ENCODE data around the gene SPOP.
A peak's percentile ranks its signal among the peaks of the same experiment; 100 is the strongest.
"Not testable (repeated sequence)": the region's sequence is repeated elsewhere in the genome, so short reads cannot be mapped to it uniquely, and the experiment has no call there.

SPOP gene

DNA sequence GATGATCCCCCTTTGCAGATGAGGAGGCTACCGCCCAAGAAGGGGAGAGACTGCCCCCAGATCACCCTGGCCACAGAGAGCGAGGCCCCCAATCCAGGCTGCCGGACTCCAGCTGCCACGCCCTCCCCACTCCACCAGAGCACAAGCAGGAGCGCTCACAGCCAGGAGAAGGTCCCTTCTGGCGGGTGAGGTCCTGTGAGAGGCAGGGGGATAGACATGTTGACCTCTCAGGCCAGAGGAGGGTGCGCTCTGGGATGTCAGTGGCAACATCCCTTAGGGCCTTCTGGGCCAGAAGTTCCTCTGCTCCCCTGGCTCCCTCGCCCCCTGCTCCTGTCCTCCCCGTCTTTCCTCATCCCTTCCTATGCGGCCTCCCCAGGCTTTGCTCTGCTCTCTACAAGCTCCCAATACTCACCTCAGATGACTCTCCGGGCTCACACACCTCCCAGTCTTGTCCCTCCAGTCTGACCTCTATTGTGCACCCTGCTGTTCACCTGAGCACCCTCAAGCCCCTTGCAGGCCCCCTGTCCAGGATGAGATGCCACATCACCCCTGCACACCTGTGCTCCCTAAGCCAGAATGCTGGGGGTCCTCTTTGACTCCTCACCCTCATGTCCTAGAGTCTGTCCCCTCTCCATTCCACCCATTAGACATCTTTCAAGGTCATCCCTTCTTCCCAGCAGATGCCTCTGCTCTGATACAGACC is 107.2 kb downstream of the SPOP start:
- DNase-seq, result no peak

DNA sequence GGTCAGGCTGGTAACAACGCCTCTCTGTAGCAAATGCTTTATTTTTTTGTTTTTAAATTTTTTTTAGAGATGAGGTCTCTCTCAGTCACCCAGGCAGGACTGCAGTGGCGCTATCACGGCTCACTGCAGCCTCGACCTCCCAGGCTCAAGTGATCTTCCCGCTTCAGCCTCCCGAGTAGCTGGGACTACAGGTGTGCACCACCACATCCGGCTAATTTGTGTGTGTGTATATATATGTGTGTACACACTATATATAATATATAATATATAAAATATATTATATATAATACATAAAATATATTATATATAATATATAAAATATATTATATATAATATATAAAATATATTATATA is 109.2 kb downstream of the SPOP start:
- not testable (repeated sequence) for DNase-seq

DNA sequence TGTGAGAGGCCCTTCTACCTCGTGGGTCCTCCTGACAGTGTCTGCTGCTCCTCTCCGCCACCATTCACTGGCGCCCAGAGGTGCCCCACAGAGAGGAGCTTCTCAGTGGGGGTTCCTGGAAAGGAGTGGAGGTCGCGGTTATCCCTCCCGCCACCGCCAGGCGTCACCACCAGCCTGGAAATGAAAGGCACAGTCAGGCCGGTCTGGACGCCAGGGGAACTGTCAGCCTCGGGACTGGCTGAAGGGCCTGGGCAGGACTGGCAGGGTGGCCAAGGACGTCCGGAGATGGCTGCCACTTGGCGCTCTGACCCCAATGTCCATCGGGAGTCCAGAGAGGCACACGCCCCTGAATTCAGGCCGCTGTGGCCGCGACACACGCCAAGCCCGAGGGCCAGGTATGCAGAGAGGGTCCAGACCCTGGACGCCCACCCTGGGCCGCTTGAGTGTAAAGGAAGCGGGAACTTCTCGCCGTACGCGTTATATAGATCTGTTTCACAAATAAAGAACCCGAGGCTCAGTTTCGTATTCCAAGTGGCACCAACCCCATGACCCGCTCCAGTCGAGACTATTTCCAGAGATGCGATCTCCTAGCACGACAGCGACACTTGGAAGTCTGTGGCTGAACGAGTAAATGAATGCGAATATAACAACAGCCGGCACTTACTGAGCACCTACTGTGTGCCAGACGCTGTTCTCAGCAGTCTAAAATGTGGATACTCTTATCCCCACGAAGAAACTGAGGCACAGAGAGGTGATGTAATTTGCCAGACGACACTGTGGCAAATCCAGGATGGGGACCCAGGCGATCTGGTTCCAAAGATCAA is 109.8 kb downstream of the SPOP start:
- DNase-seq, result peak; percentile 62

DNA sequence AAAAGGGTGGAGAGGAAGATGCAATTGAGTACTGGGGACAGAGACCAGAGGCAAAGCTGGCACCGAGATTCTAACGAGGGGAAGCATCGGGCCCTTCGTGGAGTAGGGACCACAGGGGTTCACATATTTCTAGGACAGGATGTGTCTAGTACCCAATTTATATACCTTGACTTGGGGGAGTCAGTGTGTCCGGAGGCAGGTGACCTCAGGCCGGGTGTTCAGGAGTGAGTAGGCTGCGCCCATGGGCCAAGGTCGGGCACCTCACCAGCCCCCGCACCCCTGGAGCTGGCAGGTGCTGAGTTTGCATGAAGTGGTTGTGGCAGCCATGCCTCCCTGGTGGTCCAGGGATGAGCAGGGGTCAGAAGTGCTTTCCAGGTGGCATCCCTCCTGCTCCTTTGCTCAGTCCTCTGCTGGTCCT is 110.8 kb downstream of the SPOP start:
- DNase-seq, result no peak

DNA sequence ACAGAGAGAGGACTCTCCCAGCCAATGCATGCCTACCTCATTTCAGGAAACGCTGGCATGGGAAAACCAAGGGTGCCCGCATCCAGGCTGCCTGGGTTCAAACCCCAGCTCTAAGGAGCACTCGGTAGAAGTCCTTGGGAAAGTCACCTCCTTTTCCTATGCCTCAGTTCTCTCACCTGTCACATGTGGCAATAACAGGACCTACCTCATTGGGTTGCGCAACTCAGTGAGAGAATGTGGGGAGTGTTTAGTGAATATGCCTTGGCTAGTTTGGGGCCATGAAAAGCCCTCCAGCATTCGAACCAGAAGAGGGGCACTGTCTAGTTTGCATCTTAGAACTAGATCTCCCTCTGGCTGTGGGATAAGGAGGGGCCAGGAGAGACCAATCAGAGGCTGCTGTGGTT is 111.2 kb downstream of the SPOP start:
- DNase-seq, result no peak

DNA sequence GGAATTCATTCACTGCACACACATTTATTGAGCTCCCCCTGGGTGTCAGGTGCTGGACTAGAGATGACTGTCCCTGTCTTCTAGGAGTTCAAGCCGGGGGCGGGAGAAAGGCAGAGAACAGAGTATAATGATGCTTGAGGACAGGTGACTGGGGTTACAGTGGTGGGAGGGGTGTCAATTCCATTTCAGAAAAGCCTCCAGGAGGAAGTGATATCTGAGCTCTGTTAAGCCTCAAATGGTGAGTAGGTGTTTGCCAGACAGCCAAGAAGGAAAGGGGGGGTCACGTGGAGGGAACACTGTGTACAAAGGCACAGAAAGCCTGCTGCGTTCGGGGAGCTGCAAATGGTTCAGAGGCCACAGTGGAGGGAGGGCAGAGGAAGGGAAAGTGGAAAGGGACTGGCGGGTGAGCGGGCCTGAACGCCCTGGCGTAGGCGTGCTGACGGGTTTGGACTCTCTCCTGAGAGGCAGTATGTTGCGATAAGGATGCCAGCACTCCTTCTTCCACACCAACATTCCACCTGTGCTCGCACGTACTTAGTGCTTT is 111.9 kb downstream of the SPOP start:
- no peak for DNase-seq

DNA sequence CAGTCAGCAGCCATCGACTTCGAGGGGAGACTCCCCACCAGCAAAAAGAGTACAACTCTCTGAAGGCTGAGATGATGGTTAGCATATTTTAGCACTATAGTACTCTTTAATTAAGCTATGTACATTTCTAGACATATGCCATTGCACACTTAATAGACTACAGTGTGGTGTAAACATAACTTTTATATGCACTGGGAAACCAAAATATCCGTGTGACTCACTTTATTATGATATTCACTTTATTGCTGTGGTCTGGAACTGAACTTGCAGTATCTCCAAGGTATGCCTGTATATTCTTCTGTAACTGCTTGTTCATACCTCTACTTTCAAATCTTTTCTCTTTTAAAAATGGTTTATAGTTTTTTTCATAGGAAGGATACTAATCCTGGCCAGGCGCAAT is 113.3 kb downstream of the SPOP start:
- no peak for DNase-seq

DNA sequence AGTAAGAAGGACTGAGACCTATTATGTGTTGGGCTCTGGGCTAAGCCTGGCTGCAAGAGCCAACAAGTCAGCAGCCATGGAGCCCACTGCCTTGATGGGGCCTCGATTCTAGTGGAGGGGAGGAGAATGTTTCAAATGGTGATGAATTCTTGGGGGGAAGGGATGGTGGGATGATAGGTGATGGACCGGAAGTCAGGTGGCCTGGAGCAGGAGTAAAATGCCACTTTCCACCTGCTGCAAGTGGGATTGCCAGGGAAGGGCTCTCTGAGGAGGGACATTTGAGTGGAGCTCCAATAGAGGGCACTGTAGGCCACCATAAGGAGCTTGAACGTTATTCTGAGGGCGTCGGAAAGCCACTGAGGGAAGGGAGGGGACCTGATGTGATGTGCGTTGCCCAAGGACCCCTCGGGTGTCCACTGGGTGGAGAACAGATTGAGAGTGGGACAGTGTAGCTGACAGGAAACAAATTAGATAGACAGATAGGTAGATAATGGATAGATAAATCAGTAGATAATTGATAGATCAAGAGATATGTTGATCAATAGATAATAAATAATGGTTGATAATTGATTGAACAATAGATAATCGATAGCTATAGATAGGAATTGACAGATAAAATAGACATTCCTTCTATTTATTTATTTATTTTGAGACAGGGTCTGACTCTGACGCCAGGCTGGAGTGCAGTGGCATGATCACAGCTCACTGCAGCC is 120.4 kb downstream of the SPOP start:
- peak; percentile 27 for DNase-seq

DNA sequence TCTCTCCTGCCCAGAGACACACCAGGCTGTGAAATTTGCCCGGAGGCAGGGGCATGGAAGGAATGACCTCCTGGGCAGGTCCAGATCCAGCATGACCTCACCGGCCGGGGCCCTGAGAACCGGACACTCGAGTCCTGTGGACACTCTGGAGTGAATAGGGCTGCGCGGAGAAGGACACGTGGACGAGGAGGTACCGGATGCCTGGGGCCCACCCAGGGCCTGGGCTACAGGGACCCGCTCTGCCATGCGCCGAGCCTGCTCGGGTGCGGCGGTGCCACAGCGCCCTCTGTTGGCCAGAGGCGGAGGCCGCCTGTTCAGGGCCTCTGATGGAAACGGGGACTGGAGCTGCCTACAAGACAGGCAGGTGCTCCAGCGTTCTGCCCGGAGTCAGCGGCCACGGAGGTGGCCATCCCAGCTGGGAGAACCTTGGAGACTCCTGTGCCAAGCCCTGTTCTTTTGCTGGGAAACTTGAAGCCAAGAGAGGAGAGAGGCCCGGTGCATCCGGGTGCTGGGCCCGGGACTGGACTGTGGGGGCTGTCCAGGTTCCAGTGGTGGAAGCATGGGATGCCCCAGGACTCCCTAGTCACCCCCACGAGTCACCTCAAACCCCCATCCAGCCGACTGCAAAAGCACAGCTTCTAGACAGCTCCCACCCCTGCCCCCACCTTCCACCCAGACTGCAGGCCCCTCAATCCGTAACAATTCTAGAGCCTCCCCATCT is 121.5 kb downstream of the SPOP start:
- DNase-seq, result peak; percentile 63

DNA sequence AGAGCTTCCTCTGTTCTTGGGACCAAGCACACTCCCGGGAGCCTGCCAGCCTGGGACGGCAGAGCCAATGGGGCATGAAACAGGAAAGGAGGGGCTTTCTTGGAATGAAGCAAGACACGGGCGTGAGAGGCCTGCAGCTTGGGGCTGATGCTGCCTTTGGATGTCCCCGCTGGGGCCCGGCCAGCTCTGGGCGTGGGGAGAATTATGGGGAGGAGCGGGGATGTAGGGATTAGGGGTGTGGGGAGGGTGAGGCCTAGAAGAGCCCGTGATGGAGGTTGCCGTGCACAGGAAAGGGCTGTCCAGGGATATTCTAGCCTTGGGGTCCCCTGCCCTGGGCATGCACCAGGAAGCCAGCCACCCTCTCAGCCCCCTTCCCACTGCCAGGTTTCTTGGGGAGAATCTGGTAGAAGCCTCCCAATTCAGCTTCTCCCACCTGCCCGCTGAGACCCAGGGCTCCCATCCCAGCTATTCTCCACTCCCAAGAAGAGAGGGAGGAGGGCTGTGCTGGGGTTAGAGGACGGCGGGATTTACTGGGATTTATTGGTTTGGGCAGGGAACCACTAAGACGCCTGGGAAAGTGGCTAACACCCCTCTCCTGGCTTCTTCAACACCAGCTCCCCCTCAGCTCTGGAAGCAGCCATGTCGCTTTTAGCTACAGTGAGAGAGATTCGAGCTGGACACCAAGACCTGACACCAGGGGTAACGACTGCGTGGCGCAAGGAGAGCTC is 122.2 kb downstream of the SPOP start:
- no peak for DNase-seq

DNA sequence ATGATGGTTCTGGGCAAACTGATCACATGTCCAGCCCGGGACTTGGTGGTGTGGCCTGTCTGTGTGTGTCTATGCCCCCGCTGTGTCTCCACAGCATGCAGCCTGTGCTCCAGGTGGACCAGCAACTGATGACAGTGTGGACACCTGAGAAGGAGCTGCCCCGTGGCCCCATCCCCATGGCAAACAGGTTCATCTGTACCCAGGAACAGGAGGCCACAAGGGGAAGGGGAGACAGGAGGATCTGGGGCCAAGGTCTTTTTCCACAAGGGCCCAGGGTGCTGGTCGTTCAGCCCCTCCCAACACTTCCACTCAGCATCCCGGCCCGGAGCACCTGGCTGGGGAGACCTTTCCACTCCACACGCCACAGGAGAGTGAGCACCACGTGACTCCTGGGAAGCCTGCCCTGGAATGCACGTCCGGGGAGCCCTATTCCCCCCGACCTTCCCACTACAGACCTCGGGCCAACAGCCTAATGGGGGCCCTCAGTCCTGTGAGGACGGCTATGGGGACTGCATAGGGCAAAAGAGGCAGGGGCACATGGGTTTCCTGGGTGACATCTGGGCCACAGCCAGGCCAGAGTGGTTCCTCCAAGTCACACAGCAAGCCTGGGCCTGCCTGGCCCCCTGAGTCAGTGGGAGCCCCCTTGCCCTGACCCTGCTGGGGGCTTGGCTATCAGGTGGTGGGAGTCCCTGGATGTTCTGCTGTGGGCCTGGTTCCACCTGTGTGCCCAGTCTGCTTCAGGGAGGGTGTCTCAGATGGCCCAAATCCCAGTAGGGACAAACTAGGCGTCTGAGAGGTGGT is 123.0 kb downstream of the SPOP start:
- DNase-seq, result no peak

DNA sequence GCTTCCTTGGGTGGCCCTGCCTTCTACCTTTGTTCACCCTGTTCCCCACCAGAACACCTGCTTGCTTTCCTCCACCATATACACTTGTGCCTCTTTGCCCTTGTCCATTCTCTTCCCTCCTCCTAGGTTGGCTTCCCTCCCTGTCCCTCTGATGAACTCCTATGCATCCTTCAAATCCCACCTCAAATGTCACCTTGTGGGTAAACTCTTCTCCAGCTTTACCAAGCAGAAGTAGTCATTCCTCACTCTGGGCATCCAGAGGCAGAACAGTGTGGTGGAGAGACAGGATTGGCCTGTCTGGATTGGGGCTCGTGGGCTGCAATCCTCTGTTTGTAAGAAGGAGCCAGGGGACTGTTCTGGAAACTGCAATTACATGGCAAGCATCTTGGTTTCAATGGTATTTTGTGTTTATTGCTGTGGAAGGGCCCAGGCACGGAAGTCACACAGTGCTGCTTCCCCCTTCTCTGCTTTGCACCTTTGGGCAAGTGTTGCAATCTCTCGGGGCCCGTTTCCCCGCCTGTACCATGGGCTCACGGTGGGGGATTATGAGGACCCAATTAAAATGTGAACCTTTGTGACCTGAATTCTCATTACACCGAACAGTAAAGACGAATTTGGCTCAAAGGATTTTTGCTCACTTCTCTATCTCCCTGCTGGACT is 124.1 kb downstream of the SPOP start:
- no peak for DNase-seq

DNA sequence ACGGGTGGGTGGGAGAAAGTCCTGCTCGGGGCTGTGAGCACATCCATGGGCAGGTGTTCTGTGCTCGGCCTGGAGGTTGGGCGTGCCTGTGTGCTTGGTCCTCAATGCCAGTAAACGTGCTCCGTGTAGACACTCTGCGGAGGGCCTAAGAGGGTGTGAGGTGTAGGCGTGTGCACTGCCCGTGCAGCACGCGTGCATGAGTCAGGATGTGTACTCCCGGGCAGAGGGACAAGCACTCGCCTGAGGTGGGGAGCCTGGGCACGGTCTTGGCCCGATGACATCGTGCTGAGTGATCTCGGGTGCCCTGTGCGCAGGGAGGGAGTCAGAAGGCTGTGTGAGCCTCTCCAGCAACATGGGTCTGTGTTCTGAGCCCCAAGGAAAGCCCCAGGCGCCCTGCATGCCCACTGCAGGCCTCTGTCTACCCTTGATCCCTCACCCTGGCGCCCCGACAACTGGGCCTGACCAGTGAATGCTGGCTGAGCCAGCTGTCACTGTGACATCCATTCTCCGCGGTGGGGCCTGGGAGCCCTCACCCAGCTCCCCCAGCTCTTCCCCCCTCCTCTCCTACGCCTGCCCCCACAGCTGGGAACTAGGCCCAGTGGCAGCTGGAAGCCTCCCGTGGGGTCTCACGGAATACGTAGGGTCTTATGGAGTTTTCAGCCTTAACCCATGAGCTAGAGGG is 125.7 kb downstream of the SPOP start:
- no peak for DNase-seq

DNA sequence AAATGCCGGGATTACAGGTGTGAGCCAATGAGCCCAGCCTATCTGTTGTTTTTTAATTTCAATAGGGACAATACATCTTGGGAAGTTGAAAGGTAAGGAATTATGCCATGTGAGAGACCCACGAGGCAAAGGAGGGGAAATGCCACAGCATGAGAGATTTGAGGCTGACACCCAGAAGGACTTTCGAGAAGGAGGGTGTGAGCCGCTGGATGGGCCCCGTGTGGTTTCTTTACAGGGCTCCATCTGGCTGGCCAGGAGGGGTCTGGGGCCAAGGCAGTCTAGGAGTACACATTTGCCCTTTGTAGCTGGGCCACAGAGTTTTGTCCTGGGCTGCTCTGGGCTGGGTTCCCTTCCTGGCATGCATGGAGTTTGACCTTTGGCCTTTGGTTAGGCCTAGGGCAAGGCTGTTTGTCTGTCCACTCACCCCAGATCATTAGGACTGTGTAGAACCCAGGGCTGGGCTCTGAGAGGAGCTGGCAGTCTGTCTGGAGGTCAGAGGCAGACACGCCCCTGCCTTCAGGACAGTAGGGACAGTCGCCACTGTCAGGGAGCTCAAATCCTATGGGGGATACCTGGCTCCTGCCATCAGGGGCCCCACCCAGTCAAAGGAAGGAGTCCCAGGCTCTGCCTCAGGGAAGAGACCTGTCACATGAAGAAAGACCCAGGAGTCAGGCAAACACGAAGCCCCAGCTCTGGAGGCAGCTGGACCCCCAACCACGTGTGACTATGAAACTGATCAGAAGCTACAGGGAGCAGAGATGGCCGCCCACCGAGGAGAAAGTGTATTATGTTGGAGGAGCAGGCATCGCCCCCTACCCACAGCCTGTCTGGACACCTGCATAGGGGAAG is 126.5 kb downstream of the SPOP start:
- DNase-seq, result no peak

DNA sequence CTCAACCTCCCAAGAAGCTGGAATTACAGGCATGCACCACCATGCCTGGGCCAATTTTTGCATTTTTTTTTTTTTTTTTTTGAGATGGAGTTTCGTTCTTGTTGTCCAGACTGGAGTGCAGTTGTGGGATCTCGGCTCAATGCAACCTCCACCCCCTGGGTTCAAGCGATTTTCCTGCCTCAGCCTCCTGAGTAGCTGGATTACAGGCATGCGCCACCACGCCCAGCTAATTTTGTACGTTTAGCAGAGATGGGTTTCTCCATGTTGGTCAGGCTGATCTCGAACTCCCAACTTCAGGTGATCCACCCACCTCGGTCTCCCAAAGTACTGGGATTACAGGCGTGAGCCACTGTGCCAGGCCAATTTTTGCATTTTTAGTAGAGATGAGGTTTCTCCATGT is 127.1 kb downstream of the SPOP start:
- not testable (repeated sequence) for DNase-seq

DNA sequence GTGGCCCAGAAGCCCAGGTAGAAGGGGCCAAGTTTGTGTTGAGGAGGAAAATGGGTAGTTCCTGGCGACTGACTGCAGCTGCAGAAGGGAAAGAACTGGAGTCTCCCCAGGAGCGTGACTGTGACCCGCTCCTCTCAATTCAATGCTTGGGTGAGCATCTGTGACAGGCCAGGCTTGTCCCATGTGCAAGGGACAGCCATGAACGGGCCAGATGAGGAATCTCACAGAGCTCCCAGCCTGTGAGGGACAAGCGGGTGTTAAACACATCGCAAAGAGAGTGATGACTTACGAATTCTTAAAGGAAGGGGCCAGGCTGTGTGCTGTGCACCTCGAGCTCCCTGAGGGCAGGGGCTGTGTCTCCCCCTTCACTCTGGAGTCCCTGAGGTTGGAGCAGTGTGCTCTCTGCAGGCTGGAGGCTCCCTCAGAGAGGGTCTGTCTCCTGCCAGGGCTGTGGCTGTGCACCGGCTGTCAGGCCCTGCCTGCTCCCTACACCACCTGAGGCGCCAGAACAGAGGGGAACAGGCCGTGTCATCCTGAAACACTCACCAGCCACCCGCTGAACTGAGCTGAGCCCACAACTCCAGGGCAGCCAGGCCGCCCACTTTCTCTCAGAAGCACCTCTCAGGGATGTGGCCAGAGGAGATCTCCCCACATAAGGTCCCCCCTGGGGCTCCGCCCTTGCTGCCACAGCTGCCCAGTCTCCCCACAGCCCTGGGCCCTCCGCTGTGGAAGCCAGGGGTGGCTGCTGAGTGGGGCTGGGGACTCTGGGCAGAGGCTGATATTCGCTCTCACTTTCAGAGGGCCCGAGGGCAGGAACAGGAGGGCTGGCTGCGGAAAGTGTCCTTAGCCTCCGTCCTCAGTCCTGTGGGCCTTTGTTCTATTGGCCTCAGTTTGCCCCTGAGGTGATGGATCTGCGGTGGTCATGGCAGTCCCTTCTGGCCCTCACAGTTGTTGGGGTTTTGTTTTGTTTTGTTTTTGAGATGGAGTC is 127.9 kb downstream of the SPOP start:
- DNase-seq, result no peak

DNA sequence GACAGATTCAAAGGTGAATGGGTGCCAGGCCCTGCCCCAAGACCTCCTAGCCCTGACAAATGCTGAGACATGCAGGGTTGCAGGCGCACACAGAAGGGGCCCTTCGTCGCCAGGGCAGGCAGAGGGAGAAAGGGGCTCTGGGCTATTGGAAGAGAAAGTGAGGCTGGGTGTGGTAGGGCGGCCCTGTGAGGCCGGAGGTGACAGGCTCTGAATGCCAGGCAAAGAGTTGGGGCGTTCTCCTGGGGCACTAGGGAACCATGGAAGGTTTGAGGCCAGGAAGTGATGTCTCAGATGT is 128.6 kb downstream of the SPOP start:
- no peak for DNase-seq

All from fibroblast of skin of right quadriceps (primary cell).